Measurements from ENCODE around the gene PIK3C2B. TPM values are rescaled to one million over a fixed set of nuclear protein-coding genes. Genes with fewer than 3 reads are reported as not detected.

Gene PIK3C2B
- total RNA-seq, 2 donors from 2014 or later, result 34.5 to 44.4 TPM

DNA sequence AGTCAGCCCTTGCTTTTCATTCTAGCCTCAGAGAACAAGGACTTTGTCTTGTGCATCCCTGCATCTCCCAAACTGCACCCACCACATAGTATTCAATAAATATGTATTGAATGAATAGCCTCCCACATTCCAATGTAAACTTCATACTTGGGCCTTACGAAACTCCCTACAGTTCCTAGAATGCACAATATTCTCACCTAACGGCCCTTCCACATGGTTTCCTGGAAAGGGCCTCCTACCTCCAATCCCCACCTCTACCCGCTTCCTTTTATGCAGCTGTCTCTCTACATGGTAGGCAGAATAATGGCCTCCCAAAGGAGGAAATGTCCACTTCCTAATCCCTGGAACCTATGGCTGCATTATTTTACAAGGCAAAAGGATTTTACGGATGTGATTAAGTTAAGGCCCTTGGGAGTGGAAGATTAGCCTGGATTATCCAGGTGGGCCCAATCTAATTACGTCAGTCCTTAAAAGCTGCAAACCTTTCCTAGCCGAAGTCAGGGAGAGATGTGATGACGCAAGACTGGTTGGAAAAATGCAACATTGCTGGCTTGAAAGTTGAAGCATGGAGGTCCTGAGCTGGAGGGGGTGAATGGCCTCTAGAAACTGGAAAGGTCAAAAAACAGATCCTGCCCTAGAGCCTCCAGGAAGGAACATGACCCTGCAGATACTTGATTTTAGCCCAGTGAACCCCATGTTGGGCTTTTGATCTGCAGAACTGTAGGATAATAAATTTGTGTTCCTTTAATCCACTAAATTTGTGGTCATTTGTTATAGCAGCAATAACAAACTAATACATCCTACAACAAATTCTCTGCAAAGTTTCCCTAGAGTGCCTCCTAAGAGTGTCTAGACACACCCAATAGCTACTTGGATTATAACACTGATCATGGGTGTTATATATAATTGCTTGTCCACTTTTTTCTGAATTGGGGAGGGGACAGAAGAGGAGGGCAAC, 5.2 kb upstream of the PIK3C2B start:
- Histone ChIP-seq H3K4me3 (no peak overlapping the region), H3K27ac (no peak overlapping the region), H3K4me1 (ENCODE audit: control insufficient read depth in 1 of 2, low read depth in 2 of 2) (peaks cover 3 to 4% of the 10 kb centered on the region in 2 donors), H3K9me3 (no peaks in the 10 kb centered on the region), H3K27me3 (replicated peaks; ENCODE audit: insufficient read depth) (no peaks in the 10 kb centered on the region), H3K36me3 (no peaks in the 10 kb centered on the region)
- ATAC-seq (ENCODE audit: insufficient number of reproducible peaks, low FRiP score, low read depth) (no peak), DNase-seq (ENCODE audit: low spot score) (no peak)
- TF ChIP-seq, protein P1, sequence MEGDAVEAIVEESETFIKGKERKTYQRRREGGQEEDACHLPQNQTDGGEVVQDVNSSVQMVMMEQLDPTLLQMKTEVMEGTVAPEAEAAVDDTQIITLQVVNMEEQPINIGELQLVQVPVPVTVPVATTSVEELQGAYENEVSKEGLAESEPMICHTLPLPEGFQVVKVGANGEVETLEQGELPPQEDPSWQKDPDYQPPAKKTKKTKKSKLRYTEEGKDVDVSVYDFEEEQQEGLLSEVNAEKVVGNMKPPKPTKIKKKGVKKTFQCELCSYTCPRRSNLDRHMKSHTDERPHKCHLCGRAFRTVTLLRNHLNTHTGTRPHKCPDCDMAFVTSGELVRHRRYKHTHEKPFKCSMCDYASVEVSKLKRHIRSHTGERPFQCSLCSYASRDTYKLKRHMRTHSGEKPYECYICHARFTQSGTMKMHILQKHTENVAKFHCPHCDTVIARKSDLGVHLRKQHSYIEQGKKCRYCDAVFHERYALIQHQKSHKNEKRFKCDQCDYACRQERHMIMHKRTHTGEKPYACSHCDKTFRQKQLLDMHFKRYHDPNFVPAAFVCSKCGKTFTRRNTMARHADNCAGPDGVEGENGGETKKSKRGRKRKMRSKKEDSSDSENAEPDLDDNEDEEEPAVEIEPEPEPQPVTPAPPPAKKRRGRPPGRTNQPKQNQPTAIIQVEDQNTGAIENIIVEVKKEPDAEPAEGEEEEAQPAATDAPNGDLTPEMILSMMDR (IDR thresholded peaks at IDR 0.05), result no peak

DNA sequence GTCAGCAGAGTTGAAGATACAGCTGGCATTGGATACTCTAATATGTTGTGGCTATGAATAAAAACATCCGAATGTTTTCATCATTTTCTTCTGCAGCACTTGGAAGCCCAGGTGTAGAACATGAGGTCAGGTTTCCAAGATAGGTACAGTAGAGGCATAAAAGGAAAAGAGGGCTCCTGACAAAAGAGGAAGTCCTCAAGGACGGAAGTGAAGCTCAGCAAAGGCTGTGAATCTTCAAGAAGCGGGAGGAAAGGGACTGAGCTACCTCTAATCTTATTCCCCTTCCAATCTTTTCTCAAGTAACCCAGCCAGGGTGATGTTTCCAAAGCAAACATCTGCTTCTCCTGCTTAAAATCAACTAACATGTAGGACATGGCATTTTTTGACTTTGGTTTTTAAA, 4.4 kb upstream of the PIK3C2B start:
- TF ChIP-seq, protein P1 (IDR thresholded peaks at IDR 0.05), result no peak

DNA sequence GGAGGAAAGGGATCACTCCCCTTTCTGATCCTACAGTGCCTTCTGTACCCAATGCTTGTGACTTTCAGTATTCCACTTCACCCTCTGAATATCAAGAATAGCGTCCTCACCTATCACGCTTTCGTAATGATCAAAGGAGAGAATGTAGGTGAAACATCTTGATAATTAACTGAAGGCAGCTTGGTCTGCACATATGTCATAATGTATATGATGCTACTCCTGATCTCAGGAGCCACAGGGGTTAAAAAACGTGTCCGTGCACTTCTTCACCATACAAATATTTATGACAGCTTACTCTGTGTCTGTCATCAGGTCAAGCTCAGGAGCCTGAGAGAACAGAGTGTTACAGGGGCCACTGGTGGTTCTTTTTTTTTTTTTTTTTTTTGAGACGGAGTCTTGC, 1.2 kb upstream of the PIK3C2B start:
- no peaks in the 10 kb centered on the region for H3K36me3 ChIP-seq
- H3K27me3 ChIP-seq (replicated peaks; ENCODE audit: insufficient read depth), result no peaks in the 10 kb centered on the region
- TF ChIP-seq, protein P1 (IDR thresholded peaks at IDR 0.05), result no peak
- H3K4me1 ChIP-seq (ENCODE audit: control insufficient read depth in 1 of 2, low read depth in 2 of 2), result peaks cover 18 to 29% of the 10 kb centered on the region in 2 donors
- peak overlapping the region in 1 of 2 donors; percentile 94 for H3K27ac ChIP-seq
- ATAC-seq (ENCODE audit: insufficient number of reproducible peaks, low FRiP score, low read depth) (no peak), DNase-seq (ENCODE audit: low spot score) (no peak)
- no peaks in the 10 kb centered on the region for H3K9me3 ChIP-seq
- H3K4me3 ChIP-seq, result no peak overlapping the region

More for the DNA sequence above, 4.4 kb upstream of the PIK3C2B start:
- H3K36me3 ChIP-seq, result no peaks in the 10 kb centered on the region
- H3K27ac ChIP-seq, result no peak overlapping the region
- no peak overlapping the region for H3K4me3 ChIP-seq
- ATAC-seq (ENCODE audit: insufficient number of reproducible peaks, low FRiP score, low read depth), result no peak
- no peak for DNase-seq (ENCODE audit: low spot score)
- H3K9me3 ChIP-seq, result no peaks in the 10 kb centered on the region
- no peaks in the 10 kb centered on the region for H3K27me3 ChIP-seq (replicated peaks; ENCODE audit: insufficient read depth)
- H3K4me1 ChIP-seq (ENCODE audit: control insufficient read depth in 1 of 2, low read depth in 2 of 2), result peaks cover 3 to 4% of the 10 kb centered on the region in 2 donors

DNA sequence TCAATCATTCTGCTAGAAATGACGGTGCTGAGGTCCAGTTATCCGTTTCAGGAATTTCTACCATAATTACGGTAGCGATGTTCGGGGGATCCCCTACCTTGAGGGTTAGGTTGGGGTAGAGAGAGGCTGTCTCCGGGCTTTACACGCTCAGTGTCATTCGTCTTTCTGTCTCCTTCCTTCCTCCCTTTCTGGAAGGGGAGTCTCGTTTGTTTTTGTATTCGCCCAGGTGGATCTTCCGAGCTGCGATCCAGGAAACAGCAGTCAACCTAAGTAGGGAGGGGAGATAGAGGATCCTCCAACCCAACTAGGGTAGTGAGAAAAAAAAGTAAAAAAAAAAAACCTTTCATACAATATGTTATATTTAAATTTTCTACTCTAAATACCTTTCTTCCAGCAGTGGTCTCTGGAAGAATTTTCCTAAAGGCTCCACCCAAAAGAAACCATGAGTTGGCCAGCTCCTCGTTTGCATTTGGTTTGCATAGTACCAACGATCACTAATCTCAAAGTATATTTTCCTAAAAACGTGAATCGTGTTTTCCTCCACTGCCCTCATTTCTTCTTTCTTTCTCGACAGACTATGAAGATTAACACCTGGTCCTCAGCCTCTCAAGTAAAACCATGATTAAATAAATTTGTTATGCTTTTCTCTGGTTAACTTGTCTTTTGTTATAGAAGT, 611 bp upstream of the PIK3C2B start:
- no peaks in the 10 kb centered on the region for H3K9me3 ChIP-seq
- H3K36me3 ChIP-seq, result no peaks in the 10 kb centered on the region
- ATAC-seq (ENCODE audit: insufficient number of reproducible peaks, low FRiP score, low read depth) (no peak), DNase-seq (ENCODE audit: low spot score) (no peak)
- TF ChIP-seq, protein P1 (IDR thresholded peaks at IDR 0.05), result no peak
- H3K4me3 ChIP-seq, result peak overlapping the region; percentile 97
- H3K4me1 ChIP-seq (ENCODE audit: control insufficient read depth in 1 of 2, low read depth in 2 of 2), result peaks cover 18 to 32% of the 10 kb centered on the region in 2 donors
- peak overlapping the region; percentile 80 to 94 for H3K27ac ChIP-seq
- no peaks in the 10 kb centered on the region for H3K27me3 ChIP-seq (replicated peaks; ENCODE audit: insufficient read depth)

DNA sequence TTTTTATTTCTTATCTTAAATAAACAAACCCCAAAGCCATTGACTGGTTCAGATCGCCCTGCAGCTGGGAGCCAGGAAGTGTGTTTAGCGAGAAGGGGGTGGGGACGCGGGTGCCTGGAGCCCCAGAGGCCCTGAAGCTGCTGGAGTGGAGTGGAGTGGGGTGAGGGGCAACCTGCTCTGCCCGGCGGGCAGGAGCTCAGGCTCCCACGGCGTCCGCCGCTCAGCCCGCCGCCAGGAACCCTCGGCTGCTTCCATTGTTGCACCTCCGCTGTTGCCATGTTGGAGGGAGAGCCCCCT, 673 bp downstream of the PIK3C2B start:
- no peaks in the 10 kb centered on the region for H3K9me3 ChIP-seq
- TF ChIP-seq, protein P1 (IDR thresholded peaks at IDR 0.05), result no peak
- peak overlapping the region; percentile 97 for H3K4me3 ChIP-seq
- no peaks in the 10 kb centered on the region for H3K36me3 ChIP-seq
- H3K27ac ChIP-seq, result peak overlapping the region; percentile 80 to 94
- DNase-seq (ENCODE audit: low spot score) (no peak), ATAC-seq (ENCODE audit: insufficient number of reproducible peaks, low FRiP score, low read depth) (no peak)
- H3K4me1 ChIP-seq (ENCODE audit: control insufficient read depth in 1 of 2, low read depth in 2 of 2), result peaks cover 18 to 43% of the 10 kb centered on the region in 2 donors
- H3K27me3 ChIP-seq (replicated peaks; ENCODE audit: insufficient read depth), result no peaks in the 10 kb centered on the region

Measured in thoracic aorta (tissue), 2 donors.